GM12878 (cell line): Measurements from ENCODE around the gene ABCC9. TPM values are rescaled to one million over a fixed set of nuclear protein-coding genes. Genes with fewer than 3 reads are reported as not detected.

ENCODE experiments used
- ATAC-seq: fragments of 200-7000 bp; cut with Tn5 transposase; 3 replicates; pipeline ENCODE4 v1.9.1; 2020; ENCODE audit warnings: mild to moderate bottlenecking, moderate library complexity
- BruUV-seq: library from RNA; stranded (reverse); fragments of 400-500 nt; replicated peaks from 2 replicates; lab custom pipeline; 2021; lab: Mats Ljungman, UMichigan
- CTCF ChIA-PET: fragments of 300-600 bp; sonication (Branson Sonifier 250); formaldehyde crosslinking; extraction: SDS; loops from one replicate; lab custom pipeline; 2021; ENCODE audit warnings: inconsistent platforms; lab: Yijun Ruan, JAX
- POLR2A ChIA-PET: fragments of 350-600 bp; formaldehyde crosslinking; extraction: SDS; loops from one replicate; lab custom pipeline; 2021; ENCODE audit warnings: inconsistent platforms; lab: Charles Lee
- RAD21 ChIA-PET: fragments of 300-600 bp; sonication (Branson Sonifier 250); formaldehyde crosslinking; loops from one replicate; lab custom pipeline; 2023; ENCODE audit warnings: antibody characterized with exemption; ENCODE audit not compliant: unreplicated experiment; lab: Charles Lee
- SMC1A ChIA-PET: fragments of 300-600 bp; sonication (Branson Sonifier 250); formaldehyde crosslinking; loops from one replicate; lab custom pipeline; 2023; ENCODE audit not compliant: unreplicated experiment, uncharacterized antibody; lab: Charles Lee
- DNase-seq: peaks from one replicate; pipeline ENCODE4 v3.0.0-alpha.2; 2011; ENCODE audit warnings: low read depth, low spot score
- FAIRE-seq: peaks from 3 replicates; lab custom pipeline; 2011; peaks lifted over from hg19 to GRCh38; lab: Jason Lieb, UNC
- H2AFZ ChIP-seq: 2 replicates; pipeline ENCODE4 v1.6.0; 2011; ENCODE audit warnings: low read depth, low read length, control low read depth; ENCODE audit not compliant: control insufficient read depth
- H3K27ac ChIP-seq: 2 replicates; pipeline ENCODE4 v1.5.1; 2011; ENCODE audit warnings: control low read depth; ENCODE audit not compliant: control insufficient read depth, insufficient read depth
- H3K27me3 ChIP-seq, 2 experiments: replicated peaks in 1 of 2; 2 replicates each; pipeline versions ENCODE4 v1.6.0 to v1.6.1; 2011; ENCODE audit warnings: low read length in 1 of 2; ENCODE audit not compliant: control insufficient read depth in 2 of 2, insufficient read depth in 2 of 2
- H3K36me3 ChIP-seq, 2 experiments: 2 replicates each; pipeline ENCODE4 v1.5.1; 2011; ENCODE audit warnings: low read length in 1 of 2; ENCODE audit not compliant: control insufficient read depth in 2 of 2, insufficient read depth in 2 of 2
- H3K4me1 ChIP-seq: 2 replicates; pipeline ENCODE4 v1.6.1; 2011; ENCODE audit warnings: mild to moderate bottlenecking, low read length, moderate library complexity, mixed read lengths; ENCODE audit not compliant: control insufficient read depth, insufficient read depth
- H3K4me2 ChIP-seq: 2 replicates; pipeline ENCODE4 v1.6.0; 2011; ENCODE audit warnings: control low read depth; ENCODE audit not compliant: control insufficient read depth, insufficient read depth
- H3K4me3 ChIP-seq: fragments of 200-600 bp; sonication (generic); 2 replicates; pipeline ENCODE4 v1.5.1; 2016
- H3K79me2 ChIP-seq: 2 replicates; pipeline ENCODE4 v1.6.0; 2011; ENCODE audit warnings: low read length; ENCODE audit not compliant: control insufficient read depth, insufficient read depth
- H3K9ac ChIP-seq: 2 replicates; pipeline ENCODE4 v1.8.0; 2011; ENCODE audit warnings: low read length, control low read depth, mixed read lengths; ENCODE audit not compliant: control insufficient read depth, insufficient read depth
- H3K9me3 ChIP-seq: replicated peaks from 3 replicates; pipeline ENCODE4 v1.5.1; 2011; ENCODE audit warnings: mild to moderate bottlenecking, low read length; ENCODE audit not compliant: control insufficient read depth, insufficient read depth
- H4K20me1 ChIP-seq: 2 replicates; pipeline ENCODE4 v1.6.0; 2011; ENCODE audit not compliant: control insufficient read depth, insufficient read depth
- EZH2 ChIP-seq: IDR thresholded peaks from 2 replicates; pipeline ENCODE4 v1.6.1; 2012; ENCODE audit warnings: low read depth, mild to moderate bottlenecking, control low read depth, inconsistent platforms, low read length, borderline replicate concordance; ENCODE audit not compliant: control insufficient read depth
- MTA2 ChIP-seq: fragments of 450-650 bp; IDR thresholded peaks from 2 replicates; pipeline ENCODE4 v1.6.1; 2016; ENCODE audit warnings: low read depth, mild to moderate bottlenecking, moderate library complexity
- SUZ12 ChIP-seq: fragments of 200-600 bp; sonication (generic); IDR thresholded peaks from one replicate; pipeline ENCODE4 v1.6.1; 2018; ENCODE audit warnings: antibody characterized with exemption, mild to moderate bottlenecking; ENCODE audit not compliant: unreplicated experiment
- TAF1 ChIP-seq: IDR thresholded peaks from 2 replicates; pipeline ENCODE4 v1.6.1; 2011; ENCODE audit warnings: mild to moderate bottlenecking, low read depth, low read length, borderline replicate concordance
- whole genome bisulfite sequencing: methylation state at CpG from one replicate; pipeline ENCODE4 v1.1.6; 2016; ENCODE audit warnings: low lambda C conversion rate; ENCODE audit not compliant: insufficient replicate concordance, insufficient coverage; ENCODE audit errors: missing lambda C conversion rate; 5-methylcytosine and 5-hydroxymethylcytosine counted together
- in situ Hi-C: fragments of 300-500 bp; cut with MboI; formaldehyde crosslinking; loops from 9 replicates; pipeline ENCODE4 v1.14.3; 2018; ENCODE audit warnings: mixed read lengths
- intact Hi-C: fragments of 100-400 bp; cut with micrococcal nuclease; formaldehyde crosslinking; loops from one replicate; pipeline ENCODE4 v1.14.2; 2022; ENCODE audit not compliant: unreplicated experiment
- polyA plus RNA-seq, 11 experiments: library from polyadenylated mRNA; depleted of rRNA in 4 of 11; unstranded in 6 of 11; stranded (reverse) in 5 of 11; fragments of >200 nt; fragmentation: Nextera tagmentation in 4 of 11; fragmentation: Illumina TruSeq in 1 of 11; extraction: Ambion mirVana in 4 of 11; extraction: Trizol in 1 of 11; gene quantifications; 1 replicate in 1 of 11; 2 replicates in 10 of 11; pipeline versions ENCODE4 v1.2.1 to v1.2.3, GENCODE V29; 2011 to 2016; ENCODE audit warnings: inconsistent platforms in 2 of 11, missing spikeins in 2 of 11, low read depth in 1 of 11
- total RNA-seq, 4 experiments: library from RNA; depleted of rRNA in 3 of 4; stranded (reverse); fragments of >200 nt in 3 of 4; fragmentation: Illumina TruSeq in 1 of 4; extraction: Trizol in 1 of 4; gene quantifications; 2 replicates each; pipeline versions ENCODE4 v1.2.1 to v1.2.3, GENCODE V29; 2013 to 2021
- TF ChIP-seq, protein P1 (sequence below): fragments of 450-650 bp; IDR thresholded peaks from 2 replicates; pipeline ENCODE4 v1.6.1; 2018; ENCODE audit warnings: borderline replicate concordance, mild to moderate bottlenecking; ENCODE audit not compliant: partially characterized antibody

The ABCC9 gene
- total and polyA plus RNA-seq, 10 of the 15 experiments (the other 5 are each of a cell fraction or from before 2014, with no cell fraction given) = under 0.01 to 0.10 (median 0.04) TPM; not detected in 2

DNA sequence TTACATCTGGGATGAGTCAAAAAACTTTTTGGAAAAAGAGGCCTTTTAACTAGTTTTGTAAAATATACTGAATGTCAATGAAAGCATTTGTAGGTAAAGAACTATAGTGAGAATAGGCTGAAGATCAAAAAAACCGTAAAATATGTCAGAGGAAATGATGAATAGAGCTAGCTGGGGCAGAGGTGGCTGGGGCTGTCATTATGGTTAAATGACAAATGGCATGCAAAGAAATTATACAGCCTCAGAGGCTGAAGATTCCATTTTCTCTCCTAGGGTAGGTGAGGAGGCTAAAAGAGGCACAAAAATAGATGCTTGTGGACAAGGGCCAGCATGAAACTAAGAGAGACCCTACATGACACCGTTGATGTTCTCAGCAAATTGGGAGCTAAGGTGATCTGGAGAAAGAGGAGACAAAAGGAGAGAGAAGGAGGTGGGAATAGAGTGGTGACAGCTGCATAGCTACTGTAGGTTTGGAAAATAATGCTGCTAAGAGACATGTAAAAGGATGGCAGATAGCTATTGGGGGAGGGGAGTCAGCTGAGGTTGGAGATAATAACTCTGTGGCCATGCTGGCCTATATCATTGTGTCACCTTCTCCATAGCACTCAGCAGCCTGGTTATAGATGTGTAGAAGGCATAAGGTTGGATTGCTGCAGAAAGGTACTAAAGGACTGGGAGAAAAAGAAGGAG, 63.8 kb downstream of the ABCC9 start:
- Histone ChIP-seq H3K27ac (no peak overlapping the region), H3K4me2 (no peak overlapping the region), H3K36me3 (no peaks in the 10 kb centered on the region), H3K79me2 (no peaks in the 10 kb centered on the region), H2AFZ (no peak overlapping the region), H3K4me3 (no peak overlapping the region), H3K9ac (no peak overlapping the region), H3K4me1 (no peaks in the 10 kb centered on the region), H3K9me3 (no peaks in the 10 kb centered on the region), H4K20me1 (no peaks in the 10 kb centered on the region), H3K27me3 (no peaks in the 10 kb centered on the region)
- ChIA-PET CTCF (interaction anchor here (1.3 kb wide), 1 partner anchor 56 kb away, joined by 3 read pairs; no protein-coding TSS in a partner anchor), RAD21 (no interaction called here), SMC1A (interaction anchor here (0.6 kb wide), 1 partner anchor 41 kb away, joined by 4 read pairs; no protein-coding TSS in a partner anchor), POLR2A (no interaction called here)
- ATAC-seq = no peak
- intact Hi-C loops = no loop called here
- in situ Hi-C loops = no loop called here
- TF ChIP-seq, protein P1, sequence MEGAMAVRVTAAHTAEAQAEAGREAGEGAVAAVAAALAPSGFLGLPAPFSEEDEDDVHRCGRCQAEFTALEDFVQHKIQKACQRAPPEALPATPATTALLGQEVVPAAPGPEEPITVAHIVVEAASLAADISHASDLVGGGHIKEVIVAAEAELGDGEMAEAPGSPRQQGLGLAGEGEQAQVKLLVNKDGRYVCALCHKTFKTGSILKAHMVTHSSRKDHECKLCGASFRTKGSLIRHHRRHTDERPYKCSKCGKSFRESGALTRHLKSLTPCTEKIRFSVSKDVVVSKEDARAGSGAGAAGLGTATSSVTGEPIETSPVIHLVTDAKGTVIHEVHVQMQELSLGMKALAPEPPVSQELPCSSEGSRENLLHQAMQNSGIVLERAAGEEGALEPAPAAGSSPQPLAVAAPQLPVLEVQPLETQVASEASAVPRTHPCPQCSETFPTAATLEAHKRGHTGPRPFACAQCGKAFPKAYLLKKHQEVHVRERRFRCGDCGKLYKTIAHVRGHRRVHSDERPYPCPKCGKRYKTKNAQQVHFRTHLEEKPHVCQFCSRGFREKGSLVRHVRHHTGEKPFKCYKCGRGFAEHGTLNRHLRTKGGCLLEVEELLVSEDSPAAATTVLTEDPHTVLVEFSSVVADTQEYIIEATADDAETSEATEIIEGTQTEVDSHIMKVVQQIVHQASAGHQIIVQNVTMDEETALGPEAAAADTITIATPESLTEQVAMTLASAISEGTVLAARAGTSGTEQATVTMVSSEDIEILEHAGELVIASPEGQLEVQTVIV = no peak
- TF ChIP-seq MTA2 (no peak), SUZ12 (no peak), EZH2 (no peak), TAF1 (no peak)
- BruUV-seq = no TSS peak
- 4% methylated on average over 2 of the region's 2 CpGs for WGBS
- no peak for FAIRE-seq
- DNase-seq = no peak
